ENCODE data around the gene COL13A1.

DNA sequence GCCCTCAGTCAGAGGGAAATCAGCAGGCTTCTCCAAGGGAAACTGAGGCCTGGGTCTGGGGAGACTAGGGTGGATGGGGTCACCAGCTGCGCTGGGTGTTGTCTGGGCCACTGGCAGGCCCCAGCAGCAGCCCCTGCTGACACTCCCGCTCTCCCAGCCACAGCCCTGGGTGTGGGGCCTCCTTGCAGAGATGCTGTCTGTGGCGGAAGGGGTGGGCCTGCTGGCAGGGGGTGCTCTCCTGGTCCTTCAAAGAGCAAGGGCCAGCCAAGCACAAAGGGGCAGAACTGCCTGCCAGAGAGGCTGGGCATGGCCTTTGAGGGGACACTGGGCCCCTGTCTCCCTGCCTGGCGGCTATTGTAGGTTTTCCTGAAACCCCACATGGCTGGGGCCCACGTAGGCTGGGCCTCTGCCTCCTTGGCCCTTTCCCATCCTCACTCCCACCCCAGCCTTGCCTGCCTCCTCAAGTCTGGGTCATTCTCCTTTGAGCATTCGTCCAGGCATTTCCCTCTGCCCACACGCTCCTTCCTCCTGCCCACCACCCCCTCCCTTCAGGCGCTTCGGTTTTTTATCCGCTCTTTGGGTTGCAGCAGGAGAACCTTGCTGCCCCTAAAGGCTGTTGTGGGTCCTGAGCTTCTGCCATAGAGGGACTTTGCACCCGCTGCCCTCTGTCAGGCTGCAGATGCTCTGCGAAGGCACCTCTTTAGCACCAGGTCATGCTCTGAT is 9.1 kb downstream of the COL13A1 start:
- TF ChIP-seq CEBPB (IDR thresholded peaks at IDR 0.05; ENCODE audit: low read depth) (no peak), EZH2 (IDR thresholded peaks at IDR 0.05) (no peak), TCF7L2 (IDR thresholded peaks at IDR 0.05; ENCODE audit: borderline replicate concordance, extremely low read depth, insufficient read depth, insufficient read length) (no peak), SP1 (IDR thresholded peaks at IDR 0.05; ENCODE audit: low read depth) (no peak), POLR2AphosphoS5 (IDR thresholded peaks at IDR 0.05; ENCODE audit: low read depth, low read length) (no peak), POLR2A (IDR thresholded peaks at IDR 0.05; ENCODE audit: borderline replicate concordance, extremely low read depth, insufficient read depth, insufficient read length) (no peak)
- TF ChIP-seq, protein P1, sequence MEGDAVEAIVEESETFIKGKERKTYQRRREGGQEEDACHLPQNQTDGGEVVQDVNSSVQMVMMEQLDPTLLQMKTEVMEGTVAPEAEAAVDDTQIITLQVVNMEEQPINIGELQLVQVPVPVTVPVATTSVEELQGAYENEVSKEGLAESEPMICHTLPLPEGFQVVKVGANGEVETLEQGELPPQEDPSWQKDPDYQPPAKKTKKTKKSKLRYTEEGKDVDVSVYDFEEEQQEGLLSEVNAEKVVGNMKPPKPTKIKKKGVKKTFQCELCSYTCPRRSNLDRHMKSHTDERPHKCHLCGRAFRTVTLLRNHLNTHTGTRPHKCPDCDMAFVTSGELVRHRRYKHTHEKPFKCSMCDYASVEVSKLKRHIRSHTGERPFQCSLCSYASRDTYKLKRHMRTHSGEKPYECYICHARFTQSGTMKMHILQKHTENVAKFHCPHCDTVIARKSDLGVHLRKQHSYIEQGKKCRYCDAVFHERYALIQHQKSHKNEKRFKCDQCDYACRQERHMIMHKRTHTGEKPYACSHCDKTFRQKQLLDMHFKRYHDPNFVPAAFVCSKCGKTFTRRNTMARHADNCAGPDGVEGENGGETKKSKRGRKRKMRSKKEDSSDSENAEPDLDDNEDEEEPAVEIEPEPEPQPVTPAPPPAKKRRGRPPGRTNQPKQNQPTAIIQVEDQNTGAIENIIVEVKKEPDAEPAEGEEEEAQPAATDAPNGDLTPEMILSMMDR (IDR thresholded peaks at IDR 0.05 in 2 of 3, conservative IDR thresholded peaks at IDR 0.05 in 1 of 3; ENCODE audit: borderline replicate concordance in 1 of 3, insufficient read depth in 1 of 3, low read depth in 2 of 3, low read length in 2 of 3): no peak
